ENCODE data around the gene COMMD3. TPM values are rescaled to one million over a fixed set of nuclear protein-coding genes. Genes with fewer than 3 reads are reported as not detected.

Gene COMMD3
- total and polyA plus RNA-seq, 2 donors (not counting 1 experiment from before 2014, with no cell fraction given), result 46.0 to 74.3 TPM

- no peak overlapping the region for H3K9ac ChIP-seq (ENCODE audit: low read length)
- no peak overlapping the region for H2AFZ ChIP-seq (ENCODE audit: insufficient read depth, low read depth, low read length, poor library complexity, severe bottlenecking)
These were observed 15.0 kb upstream of the COMMD3 start for GRCh38 chr10:22301193-22301592.

GRCh38 chr10:22303461-22303860 is 12.7 kb upstream of the COMMD3 start:
- H3K36me3 ChIP-seq (replicated peaks in 1 of 2; ENCODE audit: control extremely low read depth in 1 of 2, control insufficient read depth in 1 of 2, extremely low read depth in 1 of 2, insufficient read depth in 2 of 2, low read length in 1 of 2), result no peaks in the 10 kb centered on the region
- Mint-ChIP-seq H3K9me3 (ENCODE audit: insufficient read depth) (no peaks in the 10 kb centered on the region), H3K27ac (no peak overlapping the region), H3K27me3 (peaks cover 6% of the 10 kb centered on the region), H3K4me3 (no peak overlapping the region), H3K4me1 (no peaks in the 10 kb centered on the region)
- H4K20me1 ChIP-seq (ENCODE audit: control insufficient read depth, insufficient read depth, low read length, poor library complexity, severe bottlenecking), result no peaks in the 10 kb centered on the region
- CTCF ChIA-PET, result no interaction called here
- no peaks in the 10 kb centered on the region for H3K4me1 ChIP-seq (ENCODE audit: control insufficient read depth in 2 of 2, insufficient read depth in 2 of 2, low read length in 2 of 2)
- no CpG with 5 or more reads among the region's 3 CpGs for WGBS (ENCODE audit: insufficient coverage)
- ATAC-seq (ENCODE audit: low read depth) (no peak), DNase-seq (no peak)
- H2AFZ ChIP-seq (ENCODE audit: insufficient read depth, low read depth, low read length, poor library complexity, severe bottlenecking), result no peak overlapping the region
- H3K27me3 ChIP-seq (replicated peaks in 1 of 4; ENCODE audit: control extremely low read depth in 1 of 4, control insufficient read depth in 3 of 4, insufficient read depth in 4 of 4, low read length in 3 of 4), result no peaks in the 10 kb centered on the region
- no peak for TF ChIP-seq EZH2 (IDR thresholded peaks at IDR 0.05; ENCODE audit: borderline replicate concordance, insufficient read depth, low read depth, low read length, poor library complexity, severe bottlenecking)
- TF ChIP-seq, protein P1, sequence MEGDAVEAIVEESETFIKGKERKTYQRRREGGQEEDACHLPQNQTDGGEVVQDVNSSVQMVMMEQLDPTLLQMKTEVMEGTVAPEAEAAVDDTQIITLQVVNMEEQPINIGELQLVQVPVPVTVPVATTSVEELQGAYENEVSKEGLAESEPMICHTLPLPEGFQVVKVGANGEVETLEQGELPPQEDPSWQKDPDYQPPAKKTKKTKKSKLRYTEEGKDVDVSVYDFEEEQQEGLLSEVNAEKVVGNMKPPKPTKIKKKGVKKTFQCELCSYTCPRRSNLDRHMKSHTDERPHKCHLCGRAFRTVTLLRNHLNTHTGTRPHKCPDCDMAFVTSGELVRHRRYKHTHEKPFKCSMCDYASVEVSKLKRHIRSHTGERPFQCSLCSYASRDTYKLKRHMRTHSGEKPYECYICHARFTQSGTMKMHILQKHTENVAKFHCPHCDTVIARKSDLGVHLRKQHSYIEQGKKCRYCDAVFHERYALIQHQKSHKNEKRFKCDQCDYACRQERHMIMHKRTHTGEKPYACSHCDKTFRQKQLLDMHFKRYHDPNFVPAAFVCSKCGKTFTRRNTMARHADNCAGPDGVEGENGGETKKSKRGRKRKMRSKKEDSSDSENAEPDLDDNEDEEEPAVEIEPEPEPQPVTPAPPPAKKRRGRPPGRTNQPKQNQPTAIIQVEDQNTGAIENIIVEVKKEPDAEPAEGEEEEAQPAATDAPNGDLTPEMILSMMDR (IDR thresholded peaks at IDR 0.05), result no peak
- peaks cover 0 to 2% (median 0%) of the 10 kb centered on the region in 3 donors for H3K9me3 ChIP-seq (ENCODE audit: control extremely low read depth in 1 of 3, control insufficient read depth in 2 of 3, insufficient read depth in 1 of 3, low read length in 2 of 3)
- POLR2A ChIA-PET, result no interaction called here
- no peak overlapping the region for H3K4me3 ChIP-seq (ENCODE audit: control extremely low read depth in 1 of 5, extremely low read depth in 1 of 5, insufficient read depth in 1 of 5, low read depth in 2 of 5, low read length in 4 of 5)
- intact Hi-C loops (cut with micrococcal nuclease), result no loop called here
- H3K4me2 ChIP-seq (replicated peaks; ENCODE audit: low read depth, low read length, poor library complexity, severe bottlenecking), result no peak overlapping the region
- no peak overlapping the region for H3K9ac ChIP-seq (ENCODE audit: low read length)
- no peaks in the 10 kb centered on the region for H3K79me2 ChIP-seq (ENCODE audit: control insufficient read depth, insufficient read depth, low read length)
- H3K27ac ChIP-seq (ENCODE audit: low read length in 2 of 2), result no peak overlapping the region

More at GRCh38 chr10:22301193-22301592, 15.0 kb upstream of the COMMD3 start:
- H4K20me1 ChIP-seq (ENCODE audit: control insufficient read depth, insufficient read depth, low read length, poor library complexity, severe bottlenecking), result no peaks in the 10 kb centered on the region
- H3K79me2 ChIP-seq (ENCODE audit: control insufficient read depth, insufficient read depth, low read length), result no peaks in the 10 kb centered on the region
- Mint-ChIP-seq H3K9me3 (ENCODE audit: insufficient read depth) (no peaks in the 10 kb centered on the region), H3K4me1 (no peaks in the 10 kb centered on the region), H3K27me3 (peaks cover 22% of the 10 kb centered on the region), H3K27ac (no peak overlapping the region), H3K4me3 (no peak overlapping the region)
- H3K4me1 ChIP-seq (ENCODE audit: control insufficient read depth in 2 of 2, insufficient read depth in 2 of 2, low read length in 2 of 2), result no peaks in the 10 kb centered on the region
- no peaks in the 10 kb centered on the region for H3K36me3 ChIP-seq (replicated peaks in 1 of 2; ENCODE audit: control extremely low read depth in 1 of 2, control insufficient read depth in 1 of 2, extremely low read depth in 1 of 2, insufficient read depth in 2 of 2, low read length in 1 of 2)
- WGBS (ENCODE audit: insufficient coverage), result 100% methylated on average over 4 of the region's 4 CpGs
- H3K4me3 ChIP-seq (ENCODE audit: control extremely low read depth in 1 of 5, extremely low read depth in 1 of 5, insufficient read depth in 1 of 5, low read depth in 2 of 5, low read length in 4 of 5), result no peak overlapping the region
- H3K4me2 ChIP-seq (replicated peaks; ENCODE audit: low read depth, low read length, poor library complexity, severe bottlenecking), result no peak overlapping the region
- no peak for TF ChIP-seq EZH2 (IDR thresholded peaks at IDR 0.05; ENCODE audit: borderline replicate concordance, insufficient read depth, low read depth, low read length, poor library complexity, severe bottlenecking)
- TF ChIP-seq, protein P1 (IDR thresholded peaks at IDR 0.05), result no peak
- no peak for ATAC-seq (ENCODE audit: low read depth)
- peaks cover 0 to 2% (median 0%) of the 10 kb centered on the region in 3 donors for H3K9me3 ChIP-seq (ENCODE audit: control extremely low read depth in 1 of 3, control insufficient read depth in 2 of 3, insufficient read depth in 1 of 3, low read length in 2 of 3)
- intact Hi-C loops (cut with micrococcal nuclease), result no loop called here
- POLR2A ChIA-PET, result no interaction called here
- no peak for DNase-seq
- H3K27me3 ChIP-seq (replicated peaks in 1 of 4; ENCODE audit: control extremely low read depth in 1 of 4, control insufficient read depth in 3 of 4, insufficient read depth in 4 of 4, low read length in 3 of 4), result peaks cover 0 to 6% (median 4%) of the 10 kb centered on the region in 4 experiments
- CTCF ChIA-PET, result interaction anchor here (1.0 kb wide), 1 partner anchor 41 kb away, joined by 3 read pairs; no protein-coding TSS in a partner anchor
- no peak overlapping the region for H3K27ac ChIP-seq (ENCODE audit: low read length in 2 of 2)

Data from B cell (primary cell).